GM19324 (cell line): Measurements from ENCODE around the gene SH3RF1.
"Not testable (repeated sequence)": the region's sequence is repeated elsewhere in the genome, so short reads cannot be mapped to it uniquely, and the experiment has no call there.

Experiments used
- ATAC-seq: cut with Tn5 transposase; IDR thresholded peaks from one replicate; pipeline ENCODE4 v1.9.1; 2021; ENCODE audit warnings: mild to moderate bottlenecking, moderate library complexity; ENCODE audit not compliant: unreplicated experiment, low FRiP score

The SH3RF1 gene

DNA sequence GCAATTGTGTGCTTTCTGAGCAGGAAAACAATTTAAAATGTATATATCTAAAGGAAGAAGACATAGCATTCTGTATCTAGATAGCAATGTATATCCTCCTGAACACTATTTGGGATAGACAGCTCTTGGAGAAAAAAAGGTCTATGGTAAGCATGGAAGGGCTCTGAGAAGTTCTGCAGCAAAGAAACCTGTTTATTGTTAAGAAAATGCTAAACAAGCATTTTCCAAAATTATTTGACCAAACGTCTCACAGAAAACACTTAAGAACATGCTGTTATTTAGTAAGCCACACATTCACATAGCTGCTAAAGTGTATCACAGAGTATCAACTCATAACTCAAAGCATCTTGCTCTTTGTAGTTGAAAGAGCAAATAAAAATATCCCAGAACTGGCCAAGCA, 67.9 kb downstream of the SH3RF1 start:
- no peak for ATAC-seq

DNA sequence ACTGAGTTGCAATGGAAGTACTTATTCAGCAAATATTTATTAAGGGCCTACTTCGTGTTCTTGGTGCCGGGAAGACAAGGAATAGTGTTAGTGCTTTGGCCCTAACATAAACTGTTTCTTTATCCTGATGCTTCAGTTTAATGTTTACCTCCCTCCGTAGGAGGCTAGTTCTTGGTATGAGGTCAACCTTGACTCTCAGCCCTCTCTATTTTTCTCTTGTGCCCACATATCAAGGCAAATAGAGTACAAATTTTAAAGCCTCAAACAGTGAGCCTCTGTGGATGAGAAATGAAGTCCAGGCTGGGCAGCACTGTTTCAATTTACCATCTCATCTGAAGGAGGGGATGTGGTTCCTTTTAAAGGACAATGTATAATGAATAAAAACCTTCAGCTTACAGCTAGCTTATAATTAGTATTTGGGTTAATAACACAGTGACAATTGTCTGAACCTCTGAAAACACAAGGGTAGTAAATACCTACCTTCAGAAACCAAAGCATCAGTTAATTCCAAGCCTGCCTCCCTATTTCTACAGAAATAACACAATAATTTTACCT, 68.5 kb downstream of the SH3RF1 start:
- no peak for ATAC-seq

DNA sequence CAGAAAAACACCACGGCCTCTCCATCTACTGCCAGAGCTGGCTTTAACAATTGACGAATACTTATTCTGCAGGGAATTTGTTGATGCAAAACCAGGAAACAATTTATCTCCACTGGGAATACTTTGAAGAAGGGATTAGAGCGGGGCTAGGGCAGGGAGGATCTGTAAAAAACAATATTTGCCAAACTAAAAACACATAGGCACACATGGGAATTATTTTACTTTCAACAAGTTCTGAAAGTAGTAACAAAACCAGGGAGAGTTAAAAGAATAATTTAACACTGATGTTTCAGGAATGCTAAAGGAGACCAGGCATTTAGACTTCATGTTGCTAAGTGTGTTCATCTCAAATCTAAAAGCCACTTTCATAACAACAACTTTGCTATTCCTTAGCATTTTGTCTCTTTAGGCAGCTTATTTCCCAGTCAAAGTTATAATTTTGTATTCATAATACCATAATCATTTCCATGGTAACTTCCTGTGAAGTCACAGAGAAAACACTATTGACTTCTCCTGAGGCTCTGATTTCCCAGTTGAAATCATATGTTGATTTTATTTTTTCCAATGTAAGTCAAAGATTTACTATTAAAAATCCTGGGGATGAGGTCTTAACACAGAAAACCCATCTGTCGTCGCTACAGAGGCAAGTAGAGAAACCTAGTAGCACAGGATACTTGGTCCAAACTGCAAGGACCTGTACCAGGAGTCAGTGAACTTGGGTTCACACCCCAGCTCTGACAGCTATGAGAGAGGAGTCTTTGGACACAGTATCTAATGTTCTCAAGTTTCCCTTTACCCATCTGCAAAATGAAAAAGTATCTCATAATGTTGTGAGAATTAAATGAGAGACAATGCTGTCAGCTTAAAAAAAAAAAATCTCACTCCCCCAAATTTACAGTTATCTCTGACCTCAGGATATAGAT, 69.3 kb downstream of the SH3RF1 start:
- ATAC-seq = no peak

DNA sequence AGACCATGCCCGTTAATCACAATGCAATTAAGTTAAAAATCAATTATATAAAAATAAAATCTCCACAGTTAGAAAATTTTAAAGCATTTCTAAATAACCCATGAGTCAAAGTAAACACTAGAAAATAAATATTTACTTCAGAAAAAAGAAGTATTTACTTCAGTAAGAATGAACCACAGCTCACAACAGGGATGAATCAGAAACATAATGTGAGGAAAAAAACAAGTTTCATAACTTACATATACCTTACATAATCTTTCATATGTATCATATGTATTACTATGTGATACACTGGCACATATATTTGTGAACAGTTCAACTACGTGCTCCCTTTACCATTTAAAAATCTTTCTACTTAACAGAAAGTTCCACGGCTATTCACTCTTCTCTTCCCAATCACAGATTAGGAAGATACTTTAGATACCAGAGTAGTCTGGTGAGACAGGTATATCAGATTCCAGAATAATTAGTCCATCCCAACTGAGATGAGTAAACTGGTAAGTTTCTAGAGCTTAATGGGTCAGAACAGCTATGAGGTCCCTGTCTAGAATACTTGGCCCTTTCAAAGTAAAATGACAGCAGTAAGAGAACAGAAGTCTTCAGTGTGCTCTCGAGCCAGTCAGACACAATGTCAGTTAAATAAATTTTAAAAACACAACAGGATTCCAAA, 70.3 kb downstream of the SH3RF1 start:
- ATAC-seq = no peak

DNA sequence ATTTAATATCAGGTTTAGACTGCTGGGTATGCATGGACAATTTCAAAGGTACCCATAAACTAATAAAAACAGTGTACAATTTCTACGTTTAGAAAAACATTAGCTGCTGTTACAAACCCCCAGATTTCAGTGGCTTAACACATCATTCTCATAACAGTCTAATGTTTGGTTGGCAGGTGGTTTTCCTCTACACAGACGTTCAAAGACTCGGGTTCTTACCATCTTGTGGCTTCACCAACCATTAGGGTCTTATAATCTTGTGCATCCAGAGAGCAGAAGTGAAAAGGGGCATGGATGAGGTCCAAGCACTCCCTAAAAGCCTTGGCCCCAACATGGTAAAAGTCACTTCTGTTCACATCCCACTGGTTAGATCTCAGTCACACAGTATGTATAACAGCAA, 71.6 kb downstream of the SH3RF1 start:
- ATAC-seq = no peak

DNA sequence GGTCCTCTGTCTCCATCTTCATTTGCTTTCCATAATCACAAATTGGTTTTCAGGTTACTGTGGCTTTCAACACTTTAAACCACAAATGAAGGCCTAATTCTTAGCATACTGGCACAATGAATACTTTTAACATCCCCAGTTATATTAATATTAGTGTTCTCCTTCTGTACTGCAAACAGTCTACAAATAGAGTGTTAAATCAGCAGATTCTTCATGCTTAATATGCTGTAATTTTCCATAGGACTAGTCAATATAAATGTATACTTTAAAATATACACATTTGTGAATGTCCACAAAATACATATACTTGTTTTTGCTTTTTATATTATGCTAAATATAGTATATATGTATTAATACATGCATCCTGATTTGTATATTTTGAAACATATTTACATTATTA, 72.6 kb downstream of the SH3RF1 start:
- ATAC-seq = no peak

DNA sequence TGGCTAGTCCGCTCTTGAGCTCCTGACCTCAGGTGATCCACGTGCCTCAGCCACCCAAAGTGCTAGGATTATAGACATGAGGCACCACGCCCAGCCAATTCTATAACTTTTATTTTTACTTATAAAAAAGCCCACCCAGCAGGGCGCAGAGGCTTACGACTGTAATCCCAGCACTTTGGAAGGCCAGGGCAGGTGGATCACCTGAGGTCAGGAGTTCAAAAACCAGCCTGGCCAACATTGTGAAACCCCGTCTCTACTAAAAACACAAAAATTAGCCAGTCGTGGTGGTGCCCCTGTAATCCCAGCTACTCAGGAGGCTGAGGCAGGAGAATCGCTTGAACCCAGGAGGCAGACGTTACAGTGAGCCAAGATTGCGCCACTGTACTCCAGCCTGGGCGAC, 73.5 kb downstream of the SH3RF1 start:
- not testable (repeated sequence) for ATAC-seq

DNA sequence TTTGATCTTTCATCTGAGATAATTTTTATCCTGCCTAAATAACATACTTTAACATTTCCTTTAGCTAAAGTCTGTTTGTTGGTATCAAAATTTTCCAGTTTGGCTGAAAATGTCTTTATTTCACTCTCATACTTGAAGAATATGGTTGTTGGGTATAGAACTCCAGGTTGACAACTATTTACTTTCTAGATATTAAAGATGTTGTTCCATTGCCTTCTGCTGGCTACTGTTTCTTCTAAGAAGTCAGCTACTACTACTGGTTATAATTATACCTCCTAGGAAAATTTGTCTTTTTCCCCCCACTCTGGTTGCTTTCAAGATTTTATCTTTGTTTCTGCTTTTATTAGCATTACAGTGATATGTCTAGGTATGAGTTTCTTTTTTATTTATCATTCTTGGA, 75.7 kb downstream of the SH3RF1 start:
- no peak for ATAC-seq

DNA sequence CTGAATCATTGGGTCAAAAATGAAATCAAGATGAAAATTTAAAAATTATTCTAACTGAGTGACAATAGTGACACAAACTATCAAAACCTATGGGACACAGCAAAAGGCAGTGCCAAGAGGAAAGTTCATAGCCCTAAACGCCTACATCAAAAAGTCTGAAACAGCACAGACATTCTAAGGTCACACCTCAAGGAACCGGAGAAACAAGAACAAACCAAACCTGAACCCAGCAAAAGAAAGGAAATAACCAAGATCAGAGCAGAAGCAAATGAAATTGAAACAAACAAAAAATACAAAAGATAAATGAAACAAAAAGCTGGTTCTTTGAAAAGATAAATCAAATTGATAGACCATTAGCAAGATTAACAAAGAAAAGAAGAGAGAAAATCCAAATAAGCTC, 80.8 kb downstream of the SH3RF1 start:
- ATAC-seq = not testable (repeated sequence)

DNA sequence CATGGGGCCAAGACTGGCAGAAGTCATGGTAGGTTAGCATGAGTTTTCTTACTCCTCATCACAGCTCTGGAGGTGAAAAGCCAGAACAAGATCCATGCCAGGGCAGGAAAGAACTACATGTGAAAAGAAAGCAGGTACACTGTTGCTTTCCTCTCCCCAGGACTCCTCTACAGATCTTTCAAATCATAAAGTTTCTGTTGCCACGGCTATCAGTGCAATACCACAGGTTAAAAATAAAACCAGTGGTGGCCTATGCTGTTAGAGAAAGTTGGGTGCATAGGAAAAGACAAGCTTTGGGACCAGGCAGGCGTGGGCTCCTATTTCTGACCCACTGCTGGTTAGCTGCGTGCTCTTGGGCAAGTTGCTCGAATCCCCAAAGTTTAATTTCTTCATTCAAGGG, 81.4 kb downstream of the SH3RF1 start:
- ATAC-seq = peak; percentile 86

DNA sequence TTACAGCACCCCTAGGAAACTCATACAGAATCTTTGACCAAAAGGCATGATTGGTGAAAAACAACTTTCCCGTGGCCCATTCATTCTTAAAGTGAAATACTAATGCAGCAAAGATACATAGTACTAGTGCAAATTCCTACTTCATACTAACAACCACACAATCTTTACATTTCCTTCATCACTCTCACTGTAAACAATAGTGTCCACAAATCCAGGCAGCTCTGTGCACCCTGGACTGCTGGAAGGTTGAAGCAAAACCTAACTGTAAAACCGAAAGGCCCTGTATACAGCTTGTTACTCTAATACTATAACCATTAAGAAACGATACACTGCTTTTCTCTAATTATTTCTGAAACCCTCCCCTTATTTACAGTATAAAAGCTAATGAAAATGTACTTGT, 82.6 kb downstream of the SH3RF1 start:
- ATAC-seq = no peak

DNA sequence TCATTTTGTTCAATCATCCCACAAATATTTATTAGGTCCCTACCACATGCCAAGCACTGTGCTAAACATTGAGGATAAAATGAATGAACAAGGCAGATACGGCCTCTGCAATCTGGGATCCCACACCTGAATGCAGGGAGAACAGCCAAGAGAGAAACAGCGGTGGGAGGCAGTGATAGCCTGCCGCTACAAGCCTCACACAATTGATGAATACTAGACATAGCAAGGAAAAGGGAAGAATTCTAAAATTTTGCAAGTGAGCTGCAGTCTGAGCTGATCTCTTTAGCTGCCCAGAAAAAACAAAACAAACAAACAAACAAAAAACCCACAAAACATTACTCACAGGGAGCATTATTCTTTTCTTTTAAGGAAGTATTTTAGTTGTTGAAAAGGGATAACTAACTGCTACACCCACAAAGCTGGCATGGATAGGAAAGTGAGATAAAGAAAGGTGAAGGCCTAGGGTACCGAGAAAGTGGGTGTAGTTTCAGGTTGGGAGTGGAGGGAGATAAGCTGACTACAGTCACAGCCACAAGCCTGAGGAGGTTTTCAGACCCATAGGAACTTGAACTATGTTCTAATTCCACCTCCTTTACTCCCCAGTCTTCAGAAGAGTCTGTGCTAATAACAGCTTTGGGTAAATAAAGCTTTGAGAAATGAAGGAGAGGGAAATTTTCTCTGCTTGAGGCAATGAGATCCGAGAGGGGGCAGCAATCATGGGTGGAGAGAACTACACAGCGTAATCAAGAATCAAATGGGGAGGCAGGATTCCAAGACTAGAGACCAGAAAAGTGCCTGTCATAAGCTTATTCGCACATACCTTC, 85.4 kb downstream of the SH3RF1 start:
- no peak for ATAC-seq

DNA sequence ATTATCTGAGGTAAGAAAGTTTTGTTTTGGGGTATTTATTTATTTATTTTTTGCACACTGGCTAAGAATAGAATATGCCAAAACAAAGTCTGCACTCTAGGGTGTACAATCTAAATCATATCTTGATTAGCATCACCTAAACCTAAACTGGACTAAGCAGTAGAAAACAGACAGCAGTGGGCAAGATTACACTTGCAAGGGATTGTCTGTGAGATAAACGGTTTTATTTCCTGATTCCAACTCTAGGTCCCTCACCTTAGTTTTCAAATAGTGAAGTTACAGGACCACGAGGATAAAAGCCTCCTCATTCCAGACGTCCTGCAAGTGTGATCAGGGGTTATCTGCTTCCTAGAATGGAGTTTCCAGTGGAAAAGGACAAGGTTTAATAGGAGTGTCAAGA, 86.1 kb downstream of the SH3RF1 start:
- ATAC-seq = no peak

DNA sequence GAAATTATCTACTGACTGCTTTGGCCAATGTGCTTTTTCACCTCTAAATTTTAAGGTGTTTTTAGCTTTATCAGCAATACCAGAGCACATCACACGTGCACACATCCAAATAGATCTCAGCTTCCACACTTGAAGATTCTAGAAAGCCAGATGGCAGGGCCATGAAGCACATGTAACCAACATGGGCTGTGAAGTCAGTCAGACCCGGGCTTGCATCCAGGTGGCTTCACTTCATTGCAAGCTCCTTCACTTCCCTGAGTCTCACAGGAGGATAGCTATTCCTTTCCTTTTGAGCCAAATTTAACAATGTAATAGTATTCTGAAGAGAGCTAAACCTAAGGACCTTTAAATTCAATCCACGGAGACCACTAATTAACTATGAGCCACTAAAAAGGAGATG, 86.5 kb downstream of the SH3RF1 start:
- ATAC-seq = no peak

DNA sequence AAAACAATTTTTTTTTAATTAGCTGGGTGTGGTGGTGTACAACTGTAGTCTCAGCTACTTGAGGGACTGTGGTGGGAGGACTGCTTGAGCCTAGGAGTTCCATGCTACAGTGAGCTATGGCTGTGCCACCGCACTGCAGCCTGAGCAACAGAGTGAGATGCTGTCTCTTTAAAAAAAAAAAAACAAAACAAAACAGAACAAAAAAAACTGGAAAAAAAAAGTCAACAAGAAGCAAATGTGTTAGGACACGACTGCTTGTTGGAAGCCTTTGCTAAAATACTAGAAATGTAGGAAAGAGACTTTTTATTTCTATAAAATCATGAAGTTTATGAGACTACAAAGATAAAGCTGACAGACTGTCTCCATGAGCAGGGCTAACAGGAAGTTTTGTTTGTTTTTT, 87.2 kb downstream of the SH3RF1 start:
- no peak for ATAC-seq

DNA sequence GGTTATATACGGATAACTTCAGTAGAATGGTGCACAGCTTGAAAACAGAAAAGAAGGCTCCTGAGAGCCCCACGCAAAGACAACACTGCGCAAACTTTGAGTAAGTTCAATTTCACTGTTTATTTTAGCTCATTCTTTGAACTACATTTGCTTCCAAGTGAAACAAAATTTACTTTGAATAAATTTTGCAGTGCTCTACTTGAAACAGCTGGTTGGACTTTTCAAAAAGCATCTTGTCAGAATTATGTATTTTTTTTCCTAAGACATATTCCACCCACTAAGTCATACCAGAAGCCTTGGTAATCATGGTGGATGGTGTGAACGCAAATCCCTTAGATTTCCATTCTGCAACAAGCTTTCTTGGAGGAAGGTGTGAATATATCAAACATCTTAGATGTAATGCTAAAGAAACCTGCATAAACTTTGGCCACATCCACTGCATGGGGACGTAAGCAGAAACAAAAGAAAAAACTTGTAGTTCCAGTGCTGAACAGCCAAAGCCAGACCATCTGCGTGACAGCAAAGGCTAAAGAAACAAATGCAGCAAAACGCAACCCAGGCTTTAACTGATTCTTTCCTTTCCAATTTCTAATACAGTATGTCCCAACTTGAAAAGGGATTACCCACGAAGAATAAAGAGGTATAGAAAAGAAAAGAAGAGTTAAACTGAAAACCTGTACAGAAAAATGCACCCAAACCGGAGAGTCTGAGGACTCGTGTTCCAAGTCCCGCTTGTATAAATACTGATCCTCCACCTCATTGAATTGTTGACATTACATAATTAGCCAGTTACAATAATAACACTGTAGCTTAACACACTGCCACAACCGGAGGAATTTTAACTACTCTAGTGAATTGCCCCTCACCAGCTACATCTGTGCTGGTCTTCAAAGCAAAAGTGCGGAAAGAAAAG, 90.9 kb downstream of the SH3RF1 start:
- no peak for ATAC-seq

DNA sequence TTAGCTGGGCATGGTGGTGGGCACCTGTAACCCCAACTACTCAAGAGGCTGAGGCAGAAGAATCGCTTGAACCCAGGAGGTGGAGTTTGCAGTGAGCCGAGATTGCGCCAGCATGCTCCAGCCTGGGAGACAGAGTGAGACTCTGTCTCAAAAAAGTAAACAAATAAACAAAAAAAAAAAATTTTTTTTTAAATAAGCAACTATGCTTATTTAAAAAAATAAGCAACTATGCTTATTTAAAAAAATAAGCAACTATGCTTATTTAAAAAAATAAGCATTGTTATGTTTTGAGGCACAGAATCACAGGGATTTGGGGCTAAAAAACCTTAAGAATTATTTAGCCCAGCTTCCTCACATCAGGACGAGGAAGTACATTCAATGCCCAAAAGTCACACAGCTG, 92.7 kb downstream of the SH3RF1 start:
- ATAC-seq = not testable (repeated sequence)

DNA sequence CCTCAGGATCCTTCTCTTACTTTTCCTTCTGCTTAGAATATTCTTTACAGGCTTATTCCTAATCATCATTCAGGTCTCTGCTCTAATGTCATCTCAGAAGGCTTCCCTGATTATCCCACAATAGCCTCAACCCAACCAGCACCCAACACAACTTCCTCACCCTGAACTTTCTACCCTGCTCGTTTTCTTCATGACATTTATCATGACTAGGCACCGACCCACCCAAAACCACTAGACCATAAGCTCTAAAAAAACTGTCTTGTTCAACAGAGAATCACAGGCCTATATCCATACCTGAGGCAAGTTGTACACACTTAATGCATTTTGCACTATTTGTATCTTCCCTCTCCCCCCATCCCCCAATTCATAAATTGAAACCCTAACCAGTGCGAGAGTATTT, 95.3 kb downstream of the SH3RF1 start:
- no peak for ATAC-seq

DNA sequence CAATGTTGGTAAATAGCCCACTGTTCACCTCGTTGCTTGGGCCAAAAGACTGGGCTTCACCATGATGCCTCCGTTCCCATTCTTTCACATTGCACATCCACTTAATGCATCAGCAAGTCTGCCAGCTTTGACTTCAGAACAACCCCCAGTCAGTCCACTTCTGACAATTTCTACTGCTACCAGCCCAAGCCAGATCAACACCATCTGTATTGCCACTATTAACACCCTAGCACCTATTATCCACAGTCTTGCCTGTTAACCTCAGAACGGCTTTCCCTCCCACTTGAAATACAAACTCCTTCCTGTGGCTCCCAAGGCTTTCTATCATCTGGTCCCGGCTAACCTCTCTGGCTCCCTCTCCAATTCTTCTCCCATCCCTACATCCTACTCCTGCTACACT, 95.7 kb downstream of the SH3RF1 start:
- no peak for ATAC-seq

DNA sequence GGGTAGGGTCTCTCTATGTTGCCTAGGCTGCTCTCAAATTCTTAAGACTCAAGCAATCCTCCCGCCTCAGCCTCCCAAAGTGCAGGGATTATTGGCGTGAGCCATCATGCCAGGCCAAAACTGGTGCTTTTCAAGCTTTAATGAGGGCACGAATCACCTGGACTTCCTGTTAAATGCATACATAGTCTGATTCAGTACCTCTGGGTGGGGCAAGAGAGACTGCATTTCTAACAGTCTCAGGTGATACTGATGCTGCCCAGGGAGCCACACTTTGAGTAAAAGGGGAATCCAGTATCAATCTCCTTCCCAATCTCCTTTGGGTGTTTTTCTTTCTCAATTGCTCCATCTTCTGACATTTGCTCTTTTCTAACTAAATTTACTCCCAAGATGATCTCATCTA, 96.5 kb downstream of the SH3RF1 start:
- ATAC-seq = no peak
